OCI-LY1 (cell line): Measurements from ENCODE around the gene CATSPERD.
A peak's percentile ranks its signal among the peaks of the same experiment; 100 is the strongest.
"Not testable (repeated sequence)": the region's sequence is repeated elsewhere in the genome, so short reads cannot be mapped to it uniquely, and the experiment has no call there.

Source experiments
- H2AFZ ChIP-seq: fragments of 200-600 bp; sonication (generic), shearing (Covaris generic); 2 replicates; pipeline ENCODE4 v1.6.0; 2014; ENCODE audit warnings: antibody characterized with exemption, mild to moderate bottlenecking, low read length
- H3F3A ChIP-seq: fragments of 200-600 bp; sonication (generic), shearing (Covaris generic); 2 replicates; pipeline ENCODE4 v1.6.0; 2014; ENCODE audit warnings: mild to moderate bottlenecking, antibody characterized with exemption, low read length, moderate library complexity; ENCODE audit not compliant: insufficient read depth
- H3K27ac ChIP-seq: fragments of 200-600 bp; sonication (generic); 2 replicates; pipeline ENCODE4 v1.5.1; 2014; ENCODE audit warnings: low read length, mixed run types, mild to moderate bottlenecking, low read depth; ENCODE audit not compliant: poor library complexity, severe bottlenecking
- H3K27me3 ChIP-seq: fragments of 200-600 bp; sonication (generic); 2 replicates; pipeline ENCODE4 v1.6.0; 2014; ENCODE audit warnings: antibody characterized with exemption, mild to moderate bottlenecking, low read length, moderate library complexity; ENCODE audit not compliant: insufficient read depth
- H3K36me3 ChIP-seq: fragments of 200-600 bp; sonication (generic); 2 replicates; pipeline ENCODE4 v1.6.1; 2014; ENCODE audit warnings: mild to moderate bottlenecking, antibody characterized with exemption, low read length, moderate library complexity, mixed read lengths; ENCODE audit not compliant: insufficient read depth
- H3K4me1 ChIP-seq: fragments of 200-600 bp; sonication (generic); 2 replicates; pipeline ENCODE4 v1.5.1; 2014; ENCODE audit warnings: mild to moderate bottlenecking, low read length, moderate library complexity; ENCODE audit not compliant: insufficient read depth, severe bottlenecking
- H3K4me2 ChIP-seq: fragments of 200-600 bp; sonication (generic), shearing (Covaris generic); 2 replicates; pipeline ENCODE4 v1.6.1; 2014; ENCODE audit warnings: low read length
- H3K4me3 ChIP-seq: fragments of 200-600 bp; sonication (generic); 2 replicates; pipeline ENCODE4 v1.5.1; 2014; ENCODE audit warnings: low read length, low read depth, mild to moderate bottlenecking, mixed read lengths; ENCODE audit not compliant: poor library complexity, severe bottlenecking
- H3K79me2 ChIP-seq: fragments of 200-600 bp; shearing (Covaris generic); 2 replicates; pipeline ENCODE4 v1.6.1; 2016; ENCODE audit warnings: mixed run types, low read length, mixed read lengths; ENCODE audit not compliant: insufficient read depth
- H3K9ac ChIP-seq: fragments of 200-600 bp; sonication (generic), shearing (Covaris generic); 2 replicates; pipeline ENCODE4 v1.6.1; 2014; ENCODE audit warnings: mild to moderate bottlenecking, low read length, mixed read lengths
- H3K9me2 ChIP-seq: fragments of 200-600 bp; sonication (generic), shearing (Covaris generic); 2 replicates; pipeline ENCODE4 v1.6.1; 2014; ENCODE audit warnings: low read depth, mild to moderate bottlenecking, low read length, mixed read lengths
- H3K9me3 ChIP-seq: fragments of 200-600 bp; shearing (Covaris generic); 2 replicates; pipeline ENCODE4 v1.6.1; 2014; ENCODE audit warnings: low read length, mixed read lengths
- H4K20me1 ChIP-seq: fragments of 200-600 bp; sonication (generic), shearing (Covaris generic); 2 replicates; pipeline ENCODE4 v1.6.0; 2016; ENCODE audit warnings: mild to moderate bottlenecking, low read length; ENCODE audit not compliant: insufficient read depth
- EZH2 ChIP-seq: fragments of 200-600 bp; sonication (generic), shearing (Covaris generic); IDR thresholded peaks from 2 replicates; pipeline ENCODE4 v1.8.0; 2017; ENCODE audit warnings: borderline replicate concordance, mixed run types, mild to moderate bottlenecking, antibody characterized with exemption, low read length, moderate library complexity, mixed read lengths
- TF ChIP-seq, protein P1 (sequence below): fragments of 200-600 bp; sonication (generic), shearing (Covaris generic); IDR thresholded peaks from 2 replicates; pipeline ENCODE4 v1.5.1; 2017; ENCODE audit warnings: mild to moderate bottlenecking, antibody characterized with exemption, low read length, moderate library complexity, mixed read lengths

Gene CATSPERD

DNA sequence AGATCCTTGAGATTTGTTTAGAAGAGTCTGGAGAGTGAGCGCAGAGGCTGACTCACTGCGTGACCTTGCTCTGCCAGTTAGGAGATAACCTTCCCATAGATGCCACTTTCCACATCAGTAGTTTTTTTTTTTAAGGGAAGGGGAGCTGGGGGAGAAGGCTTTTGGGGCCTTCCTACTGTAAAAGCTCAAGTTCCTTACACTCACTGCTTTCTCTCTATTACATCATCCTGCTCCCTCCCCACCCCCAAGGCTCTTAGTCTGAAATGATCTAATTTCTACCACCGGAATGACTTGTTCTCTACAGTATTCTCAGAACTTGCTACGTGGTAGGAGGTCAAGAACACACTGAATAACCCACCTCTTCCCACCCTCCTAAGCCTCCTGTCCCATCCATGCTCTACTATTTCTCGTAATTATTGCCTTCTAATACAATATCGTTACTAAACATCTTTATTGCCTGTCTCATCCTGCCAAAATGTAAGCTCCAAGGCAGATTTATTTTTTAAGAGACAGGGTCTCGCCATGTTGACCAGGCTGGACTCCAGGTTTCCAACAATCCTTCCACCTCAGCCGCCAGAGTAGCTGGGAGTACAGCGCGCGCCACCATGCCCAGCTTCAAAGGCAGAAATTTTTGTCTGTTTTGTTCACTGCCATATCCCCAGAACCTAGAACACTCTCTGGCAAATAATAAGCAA, 1.7 kb upstream of the CATSPERD start:
- Histone ChIP-seq H3K4me2 (peak overlapping the region; percentile 93), H3K4me1 (peaks cover 30% of the 10 kb centered on the region), H3K9me2 (no peaks in the 10 kb centered on the region), H3K36me3 (peaks cover 26% of the 10 kb centered on the region), H3K27me3 (no peaks in the 10 kb centered on the region), H3K79me2 (peaks cover 45% of the 10 kb centered on the region), H2AFZ (no peak overlapping the region), H3F3A (no peaks in the 10 kb centered on the region), H3K9ac (peak overlapping the region; percentile 83), H4K20me1 (no peaks in the 10 kb centered on the region; the same call in 1 of the 2 replicates), H3K27ac (peak overlapping the region; percentile 90), H3K9me3 (no peaks in the 10 kb centered on the region), H3K4me3 (peak overlapping the region; percentile 77)
- TF ChIP-seq EZH2: no peak
- TF ChIP-seq, protein P1, sequence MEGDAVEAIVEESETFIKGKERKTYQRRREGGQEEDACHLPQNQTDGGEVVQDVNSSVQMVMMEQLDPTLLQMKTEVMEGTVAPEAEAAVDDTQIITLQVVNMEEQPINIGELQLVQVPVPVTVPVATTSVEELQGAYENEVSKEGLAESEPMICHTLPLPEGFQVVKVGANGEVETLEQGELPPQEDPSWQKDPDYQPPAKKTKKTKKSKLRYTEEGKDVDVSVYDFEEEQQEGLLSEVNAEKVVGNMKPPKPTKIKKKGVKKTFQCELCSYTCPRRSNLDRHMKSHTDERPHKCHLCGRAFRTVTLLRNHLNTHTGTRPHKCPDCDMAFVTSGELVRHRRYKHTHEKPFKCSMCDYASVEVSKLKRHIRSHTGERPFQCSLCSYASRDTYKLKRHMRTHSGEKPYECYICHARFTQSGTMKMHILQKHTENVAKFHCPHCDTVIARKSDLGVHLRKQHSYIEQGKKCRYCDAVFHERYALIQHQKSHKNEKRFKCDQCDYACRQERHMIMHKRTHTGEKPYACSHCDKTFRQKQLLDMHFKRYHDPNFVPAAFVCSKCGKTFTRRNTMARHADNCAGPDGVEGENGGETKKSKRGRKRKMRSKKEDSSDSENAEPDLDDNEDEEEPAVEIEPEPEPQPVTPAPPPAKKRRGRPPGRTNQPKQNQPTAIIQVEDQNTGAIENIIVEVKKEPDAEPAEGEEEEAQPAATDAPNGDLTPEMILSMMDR: no peak

DNA sequence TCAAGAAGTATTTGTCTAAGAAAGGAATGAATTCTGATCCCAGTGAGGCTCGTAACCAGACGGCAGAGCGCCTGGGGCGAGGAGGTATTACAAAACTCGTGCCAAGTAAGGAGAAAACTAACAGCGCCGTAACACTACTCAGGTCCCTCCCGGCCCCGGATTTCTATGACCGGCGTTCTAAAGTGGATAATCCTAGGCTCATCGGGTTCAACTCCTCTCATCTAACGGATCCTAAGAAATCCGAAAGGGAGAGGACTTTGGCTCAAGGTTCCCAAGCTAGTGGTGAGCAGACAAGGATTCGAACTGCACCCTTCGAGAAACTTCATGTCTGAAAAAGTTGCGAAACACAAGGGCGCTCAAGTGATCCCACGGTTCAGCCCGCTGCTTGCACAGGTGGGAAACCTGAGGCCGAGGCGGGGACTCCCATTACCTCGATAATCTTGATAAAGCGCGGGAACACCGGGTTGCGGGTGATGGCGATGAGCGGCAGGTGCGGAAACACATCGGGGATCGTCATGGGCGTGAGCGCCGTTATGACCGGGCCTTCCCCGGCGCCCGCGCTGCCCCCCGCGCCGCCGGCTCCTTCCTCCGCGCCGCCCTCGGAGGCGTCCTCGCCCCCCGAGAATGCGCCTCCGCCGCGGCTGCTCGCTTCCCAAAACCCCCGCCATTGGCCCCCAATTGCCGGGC, 1.0 kb upstream of the CATSPERD start:
- Histone ChIP-seq H3K9me2 (no peaks in the 10 kb centered on the region), H3K4me2 (peak overlapping the region; percentile 93), H3K27me3 (no peaks in the 10 kb centered on the region), H3K36me3 (peaks cover 21% of the 10 kb centered on the region), H3F3A (no peaks in the 10 kb centered on the region), H3K9me3 (no peaks in the 10 kb centered on the region), H3K9ac (peak overlapping the region; percentile 83), H3K79me2 (peaks cover 45% of the 10 kb centered on the region), H3K4me1 (peaks cover 30% of the 10 kb centered on the region), H3K4me3 (peak overlapping the region; percentile 77), H4K20me1 (no peaks in the 10 kb centered on the region; the same call in 1 of the 2 replicates), H3K27ac (peak overlapping the region; percentile 90), H2AFZ (no peak overlapping the region)
- TF ChIP-seq EZH2: no peak
- TF ChIP-seq, protein P1: no peak

DNA sequence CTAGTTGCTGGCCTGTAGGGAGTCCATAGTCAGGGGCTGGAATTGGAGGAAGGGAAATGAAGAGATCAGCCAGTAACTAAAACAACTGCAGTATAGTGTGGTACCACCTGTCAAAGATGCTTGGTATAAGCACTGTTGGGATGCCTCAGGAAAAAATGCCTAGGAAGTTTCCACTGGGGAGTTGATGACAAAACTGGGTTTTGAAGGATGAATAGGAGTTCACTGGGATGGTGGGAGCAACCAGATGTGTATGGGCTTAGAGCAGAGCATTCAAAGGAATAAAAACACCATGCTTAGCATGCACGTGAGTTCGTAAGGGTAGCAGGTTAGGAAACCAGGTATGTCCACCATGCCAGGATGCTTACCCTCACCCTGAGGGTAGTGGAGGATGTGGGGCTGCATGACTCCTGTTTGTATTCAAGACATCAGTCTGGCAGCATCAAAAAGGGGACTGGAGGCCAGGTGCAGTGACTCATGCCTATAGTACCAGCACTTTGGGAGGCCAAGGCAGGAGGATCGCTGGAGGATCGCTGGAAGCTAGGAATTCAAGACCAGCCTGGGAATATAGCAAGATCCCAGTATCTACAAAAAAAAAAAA, 7.1 kb downstream of the CATSPERD start:
- Histone ChIP-seq H3K27me3 (peaks cover 3% of the 10 kb centered on the region; the same call in 1 of the 2 replicates), H3K4me1 (no peaks in the 10 kb centered on the region), H3K9ac (no peak overlapping the region), H3K36me3 (no peaks in the 10 kb centered on the region), H3K4me2 (no peak overlapping the region), H3K79me2 (no peaks in the 10 kb centered on the region), H3K9me2 (no peaks in the 10 kb centered on the region), H3K9me3 (no peaks in the 10 kb centered on the region), H4K20me1 (no peaks in the 10 kb centered on the region), H3K4me3 (no peak overlapping the region), H2AFZ (no peak overlapping the region), H3F3A (no peaks in the 10 kb centered on the region), H3K27ac (no peak overlapping the region)
- TF ChIP-seq EZH2: no peak
- TF ChIP-seq, protein P1: no peak

DNA sequence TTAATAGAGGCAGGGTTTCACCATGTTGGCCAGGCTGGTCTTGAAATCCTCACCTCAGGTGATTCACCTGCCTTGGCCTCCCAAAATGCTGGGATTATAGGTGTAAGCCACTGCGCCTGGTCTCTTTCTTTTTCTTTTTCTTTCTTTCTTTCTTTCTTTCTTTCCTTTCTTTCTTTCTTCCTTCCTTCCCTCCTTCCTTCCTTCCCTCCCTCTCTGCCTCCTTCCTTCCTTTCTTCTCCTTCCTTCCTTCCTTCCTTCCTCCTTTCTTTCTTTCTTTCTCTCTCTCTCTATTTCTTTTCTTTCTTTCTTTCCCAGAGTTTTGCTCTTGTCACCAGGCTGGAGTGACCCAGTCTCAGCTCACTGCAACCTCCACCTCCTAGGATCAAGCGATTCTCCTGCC, 12.7 kb downstream of the CATSPERD start:
- H3K4me2 ChIP-seq, H3K9me3 ChIP-seq, H3K9ac ChIP-seq, H2AFZ ChIP-seq, H3K4me3 ChIP-seq, H3K27me3 ChIP-seq, H3K4me1 ChIP-seq, H3K27ac ChIP-seq, H3F3A ChIP-seq, H3K9me2 ChIP-seq, H4K20me1 ChIP-seq, H3K36me3 ChIP-seq, H3K79me2 ChIP-seq: not testable (repeated sequence)
